ENCODE results near the gene STAM.

The STAM gene

GRCh38 chr10:17647326-17647725, 3.4 kb downstream of the STAM start:
- no peak for DNase-seq (ENCODE audit: low read depth in 2 of 2, low spot score in 1 of 2)

DNA sequence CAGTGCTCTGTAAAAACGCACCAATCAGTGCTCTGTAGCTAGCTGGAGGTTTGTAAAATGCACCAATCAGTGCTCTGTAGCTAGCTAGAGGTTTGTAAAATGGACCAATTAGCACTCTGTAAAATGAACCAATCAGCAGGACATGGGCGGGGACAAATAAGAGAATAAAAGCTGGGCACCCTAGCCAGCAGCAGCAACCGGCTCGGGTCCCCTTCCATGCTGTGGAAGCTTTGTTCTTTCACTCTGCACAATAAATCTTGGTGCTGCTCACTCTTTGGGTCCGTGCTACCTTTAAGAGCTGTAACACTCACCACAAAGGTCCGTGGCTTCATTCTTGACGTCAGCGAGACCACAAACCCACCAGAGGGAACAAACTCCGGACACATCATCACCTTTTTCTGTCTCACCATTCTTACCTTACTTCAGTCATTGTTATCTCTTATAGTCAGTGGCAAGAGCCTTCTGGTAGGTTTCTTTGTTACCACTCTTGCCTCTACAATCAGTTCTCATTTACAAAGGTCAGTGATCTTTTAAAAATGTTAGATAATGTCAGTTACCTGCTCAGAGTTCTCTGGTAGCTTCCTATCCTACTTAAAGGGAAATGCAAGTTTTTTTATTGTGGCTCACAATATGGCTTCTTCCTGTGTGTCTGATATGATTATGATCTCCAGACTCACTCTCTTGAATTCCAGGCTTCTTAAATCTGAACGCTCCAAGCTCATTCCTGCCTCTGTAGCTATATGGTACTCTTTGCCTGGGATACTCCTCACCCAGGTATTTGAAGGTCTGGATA, 4.5 kb downstream of the STAM start:
- peak; percentile 17 to 37 for DNase-seq (ENCODE audit: low read depth in 2 of 2, low spot score in 1 of 2)

DNA sequence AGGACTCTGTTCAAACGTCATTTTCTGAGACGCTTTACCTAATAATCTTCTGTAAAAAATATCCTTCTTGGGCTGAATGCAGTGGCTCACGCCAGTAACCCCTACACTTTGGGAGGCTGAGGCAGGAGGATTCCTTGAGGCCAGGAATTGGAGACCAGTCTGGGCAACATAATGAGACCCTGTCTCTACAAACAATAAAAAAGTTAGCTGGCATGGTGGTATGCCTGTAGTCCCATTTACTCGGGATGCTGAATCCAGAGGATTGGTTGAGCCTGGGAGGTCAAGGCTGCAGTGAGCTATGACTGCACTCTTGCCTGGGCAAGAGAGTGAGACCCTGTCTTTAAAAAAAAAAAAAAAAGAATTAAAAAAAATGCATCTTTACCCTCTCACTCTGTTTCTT, 5.1 kb downstream of the STAM start:
- DNase-seq (ENCODE audit: low read depth in 2 of 2, low spot score in 1 of 2): no peak

DNA sequence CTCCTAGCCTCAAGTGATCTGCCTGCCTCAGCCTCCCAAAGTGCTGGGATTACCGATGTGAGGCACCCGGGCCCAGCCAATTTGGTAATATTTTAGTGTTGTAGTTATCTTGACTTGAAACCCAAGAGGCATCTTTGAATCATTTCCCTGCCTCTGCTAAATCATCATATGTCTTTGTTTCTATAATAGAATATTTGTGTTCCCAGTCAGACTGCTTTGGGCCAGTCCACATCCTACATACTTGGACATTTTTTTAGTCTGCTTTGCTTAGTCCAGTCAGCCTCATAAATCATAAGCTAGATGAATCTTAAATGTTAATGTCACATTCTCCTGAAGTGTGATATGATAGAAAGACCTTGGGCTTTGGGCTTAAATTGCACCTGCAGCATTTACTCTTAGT, 5.9 kb downstream of the STAM start:
- DNase-seq (ENCODE audit: low read depth in 2 of 2, low spot score in 1 of 2): no peak

DNA sequence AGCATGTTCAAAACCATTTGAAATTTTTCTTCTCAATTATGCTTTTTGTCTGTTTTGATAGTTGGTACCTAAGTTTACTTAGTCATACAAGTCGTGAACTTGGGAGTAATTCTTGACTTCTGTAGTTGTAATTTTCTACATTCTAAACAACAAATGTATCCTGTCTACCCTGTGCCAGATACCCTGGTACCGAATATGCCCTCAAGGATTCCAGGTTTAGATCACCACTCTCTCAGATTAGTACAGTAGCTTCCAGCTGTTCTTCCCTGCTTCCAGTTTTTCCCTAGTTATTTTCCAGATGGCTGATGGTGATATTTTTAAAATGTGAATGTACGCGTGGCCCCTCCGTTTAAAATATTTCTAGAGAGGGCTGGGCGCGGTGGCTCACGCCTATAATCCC, 6.5 kb downstream of the STAM start:
- DNase-seq (ENCODE audit: low read depth in 2 of 2, low spot score in 1 of 2): no peak

DNA sequence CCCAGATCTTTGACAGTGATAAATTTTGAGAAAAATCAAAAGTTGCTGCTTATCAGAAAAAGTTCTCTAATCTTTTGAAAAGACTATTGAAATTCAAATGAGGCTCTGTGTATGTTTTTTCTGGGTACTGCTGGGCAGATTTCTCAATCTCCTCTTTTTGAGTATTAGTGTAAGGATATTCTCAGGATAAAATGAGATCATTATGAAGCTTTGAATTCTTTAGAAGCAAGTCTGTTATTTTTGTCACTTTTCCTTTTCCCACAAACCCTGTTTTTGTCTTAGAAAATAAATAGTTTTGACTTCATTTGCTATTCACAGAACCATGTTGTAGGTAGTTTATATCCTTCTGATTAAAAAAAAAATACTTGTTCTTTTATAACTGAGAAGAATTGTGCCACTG, 7.9 kb downstream of the STAM start:
- DNase-seq (ENCODE audit: low read depth in 2 of 2, low spot score in 1 of 2): no peak

DNA sequence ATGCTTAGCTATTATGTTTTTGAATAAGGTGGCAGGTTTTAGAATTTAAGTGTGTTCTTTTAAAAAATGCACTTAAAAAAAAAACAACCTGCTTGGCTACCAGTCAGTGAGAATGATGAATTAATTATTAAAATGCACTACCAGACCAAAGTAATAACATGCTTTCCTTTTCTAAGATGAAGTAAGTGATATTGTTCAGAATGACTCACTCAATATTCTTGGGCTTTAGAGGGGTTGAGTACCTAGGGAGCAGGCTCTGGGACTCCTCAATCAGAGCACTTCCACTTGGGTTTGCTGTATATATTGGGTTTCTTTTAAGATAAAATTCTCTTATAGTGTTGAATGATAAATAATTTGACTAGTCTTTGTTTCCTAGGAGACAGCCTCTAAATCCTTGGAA, 8.6 kb downstream of the STAM start:
- no peak for DNase-seq (ENCODE audit: low read depth in 2 of 2, low spot score in 1 of 2)

DNA sequence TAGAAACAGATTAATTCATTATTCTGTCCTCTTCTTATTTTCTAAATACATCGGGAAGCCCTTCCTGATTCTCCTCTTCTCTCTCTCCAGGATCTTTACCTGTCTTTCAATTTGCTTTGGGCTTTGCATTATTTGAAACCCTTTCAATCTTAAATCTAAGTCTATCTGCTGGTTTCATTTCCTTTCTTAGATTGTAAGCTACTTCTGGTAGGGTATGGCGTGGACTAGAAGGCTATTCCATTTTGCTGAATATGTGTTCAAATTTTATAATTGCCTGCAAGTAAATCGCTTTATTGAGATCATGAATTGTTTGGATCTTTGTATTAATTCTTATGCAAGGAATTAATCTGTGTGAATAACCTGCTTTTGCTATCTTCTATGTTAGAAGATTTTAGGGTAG, 11.1 kb downstream of the STAM start:
- no peak for DNase-seq (ENCODE audit: low read depth in 2 of 2, low spot score in 1 of 2)

GRCh38 chr10:17655567-17656146, 11.7 kb downstream of the STAM start:
- no peak for DNase-seq (ENCODE audit: low read depth in 2 of 2, low spot score in 1 of 2)

GRCh38 chr10:17657103-17657500, 13.2 kb downstream of the STAM start:
- DNase-seq (ENCODE audit: low read depth in 2 of 2, low spot score in 1 of 2): no peak

- no peak for DNase-seq (ENCODE audit: low read depth in 2 of 2, low spot score in 1 of 2)
These were observed 15.4 kb downstream of the STAM start for GRCh38 chr10:17659365-17659764.

GRCh38 chr10:17660921-17661320, 17.0 kb downstream of the STAM start:
- no peak for DNase-seq (ENCODE audit: low read depth in 2 of 2, low spot score in 1 of 2)

GRCh38 chr10:17661510-17661909, 17.6 kb downstream of the STAM start:
- no peak for DNase-seq (ENCODE audit: low read depth in 2 of 2, low spot score in 1 of 2)

DNA sequence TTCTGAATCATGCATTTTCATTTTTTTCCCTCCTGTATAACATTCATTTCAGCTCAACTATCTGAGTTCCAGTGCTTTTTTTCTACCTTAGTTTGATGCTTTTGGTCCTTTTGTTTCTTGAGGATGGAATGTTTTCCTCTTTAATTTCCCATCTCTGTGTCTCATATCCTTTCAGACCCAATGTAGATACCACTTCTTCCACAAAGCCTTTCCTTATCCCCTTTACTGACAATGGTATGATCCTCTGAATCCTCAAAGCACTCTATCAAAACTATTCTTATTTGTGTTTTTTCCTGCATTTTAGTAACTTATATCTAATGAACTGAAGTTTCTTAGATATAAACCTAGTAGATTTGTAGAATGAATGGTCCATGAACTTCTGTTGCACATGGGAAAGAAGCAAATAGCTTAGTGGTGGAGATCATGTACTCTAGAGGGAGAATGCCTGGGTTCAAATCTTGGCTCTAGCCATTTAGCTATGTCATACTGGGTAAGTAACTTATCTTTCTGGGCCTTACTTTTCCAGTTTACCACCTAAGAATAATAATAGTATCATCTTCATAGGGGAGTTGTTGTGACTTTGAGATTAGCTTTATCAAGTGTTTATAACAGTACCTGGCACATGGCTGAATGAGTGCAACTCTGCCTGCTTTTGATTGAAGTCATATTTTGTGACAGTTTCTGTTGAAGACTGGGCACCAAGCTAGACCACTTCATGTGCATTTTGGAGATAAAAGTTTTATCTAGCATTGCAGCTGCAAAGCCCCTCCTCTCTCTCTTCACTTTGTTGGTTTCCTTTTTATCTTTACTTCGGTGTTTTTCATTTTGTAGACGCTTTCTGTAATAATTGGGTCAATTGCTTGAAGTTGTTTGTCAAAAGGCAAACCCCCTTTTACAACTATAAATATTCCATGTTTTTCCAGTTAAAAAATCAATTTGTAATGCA, 18.5 kb downstream of the STAM start:
- DNase-seq (ENCODE audit: low read depth in 2 of 2, low spot score in 1 of 2): no peak

DNA sequence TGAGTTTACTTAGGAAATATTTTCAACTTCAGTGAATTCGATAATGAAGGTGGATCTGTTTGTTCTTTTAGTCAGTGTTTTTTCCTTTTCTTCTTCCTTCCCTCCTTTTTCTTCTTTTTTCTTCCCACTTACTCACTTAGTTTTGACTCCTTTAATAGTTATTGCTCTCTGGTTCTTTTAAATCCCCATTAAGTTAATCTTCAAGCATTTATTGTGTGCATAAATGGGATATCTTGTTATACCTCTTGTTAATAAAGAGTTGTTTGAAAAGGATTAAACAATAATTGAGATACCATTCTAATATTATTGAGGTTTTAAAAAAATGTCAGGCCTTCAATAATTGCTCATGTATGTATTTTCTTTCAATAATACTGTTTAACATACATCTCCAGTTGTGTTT, 19.5 kb downstream of the STAM start:
- no peak for DNase-seq (ENCODE audit: low read depth in 2 of 2, low spot score in 1 of 2)

- DNase-seq (ENCODE audit: low read depth in 2 of 2, low spot score in 1 of 2): no peak
These were observed 21.8 kb downstream of the STAM start for GRCh38 chr10:17665747-17666146.

DNA sequence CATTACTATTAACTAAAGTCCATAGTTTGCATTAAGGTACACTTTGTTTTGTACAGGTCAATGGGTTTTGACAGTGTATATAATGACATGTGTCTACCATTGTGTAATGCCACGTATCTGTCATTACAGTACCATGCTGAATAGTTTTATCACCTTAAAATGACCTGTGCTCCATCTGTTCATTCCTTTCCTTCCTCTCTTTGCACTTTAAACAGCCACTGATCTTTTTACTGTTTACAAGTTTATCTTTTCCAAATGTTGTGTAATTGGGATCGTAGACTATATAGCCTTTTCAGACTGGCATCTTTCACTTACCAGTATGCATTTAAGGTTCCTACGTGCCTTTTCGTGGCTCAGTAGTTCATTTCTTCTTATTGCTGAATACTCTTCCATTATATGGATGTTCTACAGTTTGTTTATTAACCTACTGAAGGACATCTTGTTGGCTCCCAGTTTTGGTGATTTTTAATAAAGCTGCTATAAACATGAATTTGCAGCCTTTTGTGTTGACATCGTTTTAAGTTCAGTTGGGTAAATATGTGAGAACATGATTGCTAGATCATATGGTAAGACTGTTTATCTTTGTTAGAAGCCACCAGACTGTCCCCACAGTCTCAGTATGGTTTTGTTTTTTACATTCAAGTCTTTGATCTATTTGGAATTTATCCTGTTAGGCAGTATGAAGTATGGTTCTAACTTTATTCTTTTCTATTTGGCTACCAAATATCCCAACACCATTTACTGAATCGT, 24.7 kb downstream of the STAM start:
- no peak for DNase-seq (ENCODE audit: low read depth in 2 of 2, low spot score in 1 of 2)

DNA sequence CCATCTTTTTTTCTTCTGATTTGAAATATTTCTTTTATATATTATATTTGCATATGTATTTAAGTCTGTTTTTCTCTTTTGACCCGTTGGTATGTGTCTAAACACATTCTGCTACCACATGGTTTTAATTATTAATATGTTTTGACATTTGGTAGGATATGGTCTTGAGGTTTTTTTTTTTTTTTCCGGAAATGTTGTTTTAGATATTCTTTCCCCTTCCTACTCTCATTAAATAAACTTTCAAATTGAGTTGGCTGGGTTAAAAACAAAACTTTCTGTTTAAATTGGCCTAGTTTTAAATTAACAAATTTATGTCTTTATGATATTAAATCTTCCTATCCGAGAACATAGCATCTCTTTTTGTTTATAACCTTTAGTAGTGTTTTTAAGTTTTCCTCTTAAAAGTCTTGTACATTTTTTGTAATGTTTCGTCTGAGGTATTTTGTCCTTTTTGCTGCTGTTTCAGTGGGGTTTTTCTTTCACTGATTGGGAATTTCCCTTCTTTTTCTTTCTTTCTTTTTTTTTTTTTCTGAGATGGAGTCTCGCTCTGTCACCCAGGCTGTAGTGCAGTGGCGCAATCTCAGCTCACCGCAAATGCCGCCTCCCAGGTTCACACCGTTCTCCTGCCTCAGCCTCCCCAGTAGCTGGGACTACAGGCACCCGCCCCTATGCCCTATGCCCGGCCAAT, 25.4 kb downstream of the STAM start:
- no peak for DNase-seq (ENCODE audit: low read depth in 2 of 2, low spot score in 1 of 2)

- DNase-seq (ENCODE audit: low read depth in 2 of 2, low spot score in 1 of 2): no peak
These were observed 27.4 kb downstream of the STAM start for GRCh38 chr10:17671307-17671706.

GRCh38 chr10:17673471-17674061, 29.6 kb downstream of the STAM start:
- no peak for DNase-seq (ENCODE audit: low read depth in 2 of 2, low spot score in 1 of 2)
